ENCODE results near the gene ADORA2B.

DNA sequence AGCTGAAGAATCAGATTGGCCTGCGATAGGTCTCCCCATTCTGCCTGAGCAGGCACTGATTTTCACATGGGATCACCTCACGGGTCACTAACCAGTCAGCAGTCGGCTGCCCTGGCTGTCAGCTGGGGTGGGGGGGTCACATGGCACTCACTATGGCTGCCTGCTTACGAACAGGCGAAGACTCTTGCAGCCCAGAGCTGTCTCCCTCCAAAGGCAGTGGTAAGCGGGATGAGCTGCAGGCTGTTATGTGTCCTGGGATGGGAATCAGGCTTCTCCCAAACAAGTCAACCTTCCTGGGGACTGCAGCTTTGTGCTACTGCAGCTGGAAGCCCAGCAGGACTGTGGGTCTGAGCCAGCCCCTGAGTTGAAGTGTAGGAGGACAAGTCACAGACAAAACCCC is 29.0 kb upstream of the ADORA2B start:
- TF ChIP-seq ZNF747 (tag by site-specific recombination; IDR thresholded peaks at IDR 0.05) (no peak), TCF7L2 (IDR thresholded peaks at IDR 0.05; ENCODE audit: borderline replicate concordance, low read depth, low read length) (no peak), ZNF776 (tag by site-specific recombination; IDR thresholded peaks at IDR 0.05; ENCODE audit: borderline replicate concordance) (no peak), ZNF670 (tag by site-specific recombination; IDR thresholded peaks at IDR 0.05; ENCODE audit: low read depth) (no peak), ZNF530 (tag by site-specific recombination; IDR thresholded peaks at IDR 0.05; ENCODE audit: low read depth) (no peak)
- TF ChIP-seq, protein P1, sequence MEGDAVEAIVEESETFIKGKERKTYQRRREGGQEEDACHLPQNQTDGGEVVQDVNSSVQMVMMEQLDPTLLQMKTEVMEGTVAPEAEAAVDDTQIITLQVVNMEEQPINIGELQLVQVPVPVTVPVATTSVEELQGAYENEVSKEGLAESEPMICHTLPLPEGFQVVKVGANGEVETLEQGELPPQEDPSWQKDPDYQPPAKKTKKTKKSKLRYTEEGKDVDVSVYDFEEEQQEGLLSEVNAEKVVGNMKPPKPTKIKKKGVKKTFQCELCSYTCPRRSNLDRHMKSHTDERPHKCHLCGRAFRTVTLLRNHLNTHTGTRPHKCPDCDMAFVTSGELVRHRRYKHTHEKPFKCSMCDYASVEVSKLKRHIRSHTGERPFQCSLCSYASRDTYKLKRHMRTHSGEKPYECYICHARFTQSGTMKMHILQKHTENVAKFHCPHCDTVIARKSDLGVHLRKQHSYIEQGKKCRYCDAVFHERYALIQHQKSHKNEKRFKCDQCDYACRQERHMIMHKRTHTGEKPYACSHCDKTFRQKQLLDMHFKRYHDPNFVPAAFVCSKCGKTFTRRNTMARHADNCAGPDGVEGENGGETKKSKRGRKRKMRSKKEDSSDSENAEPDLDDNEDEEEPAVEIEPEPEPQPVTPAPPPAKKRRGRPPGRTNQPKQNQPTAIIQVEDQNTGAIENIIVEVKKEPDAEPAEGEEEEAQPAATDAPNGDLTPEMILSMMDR (tag by site-specific recombination; IDR thresholded peaks at IDR 0.05) = no peak
- TF ChIP-seq, protein P2, sequence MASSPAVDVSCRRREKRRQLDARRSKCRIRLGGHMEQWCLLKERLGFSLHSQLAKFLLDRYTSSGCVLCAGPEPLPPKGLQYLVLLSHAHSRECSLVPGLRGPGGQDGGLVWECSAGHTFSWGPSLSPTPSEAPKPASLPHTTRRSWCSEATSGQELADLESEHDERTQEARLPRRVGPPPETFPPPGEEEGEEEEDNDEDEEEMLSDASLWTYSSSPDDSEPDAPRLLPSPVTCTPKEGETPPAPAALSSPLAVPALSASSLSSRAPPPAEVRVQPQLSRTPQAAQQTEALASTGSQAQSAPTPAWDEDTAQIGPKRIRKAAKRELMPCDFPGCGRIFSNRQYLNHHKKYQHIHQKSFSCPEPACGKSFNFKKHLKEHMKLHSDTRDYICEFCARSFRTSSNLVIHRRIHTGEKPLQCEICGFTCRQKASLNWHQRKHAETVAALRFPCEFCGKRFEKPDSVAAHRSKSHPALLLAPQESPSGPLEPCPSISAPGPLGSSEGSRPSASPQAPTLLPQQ (tag by site-specific recombination; IDR thresholded peaks at IDR 0.05) = no peak

Data from HEK293 (cell line).